ELF-1 (cell line): ENCODE measurements around the gene MMP13.

Experiments used
- DNase-seq: peaks from one replicate; pipeline ENCODE4 v3.0.0-alpha.2; 2016; ENCODE audit warnings: low read depth, low spot score

MMP13 gene

GRCh38 chr11:102900346-102900745, 55.2 kb downstream of the MMP13 start:
- DNase-seq: no peak
